22Rv1 (cell line): ENCODE data around the gene ASIC3.

ENCODE experiments used
- CTCF ChIP-seq: fragments of 450-650 bp; IDR thresholded peaks from 2 replicates; pipeline ENCODE4 v1.5.1; 2017; ENCODE audit warnings: mild to moderate bottlenecking
- ZFX ChIP-seq: fragments of 450-650 bp; IDR thresholded peaks from 2 replicates; pipeline ENCODE4 v1.6.1; 2017; ENCODE audit warnings: antibody characterized with exemption, borderline replicate concordance

- TF ChIP-seq CTCF (no peak), ZFX (no peak)
Observed at GRCh38 chr7:151080067-151080521, 31.8 kb downstream of the ASIC3 start.
